ENCODE data around the gene HIF1A.

Gene HIF1A

DNA sequence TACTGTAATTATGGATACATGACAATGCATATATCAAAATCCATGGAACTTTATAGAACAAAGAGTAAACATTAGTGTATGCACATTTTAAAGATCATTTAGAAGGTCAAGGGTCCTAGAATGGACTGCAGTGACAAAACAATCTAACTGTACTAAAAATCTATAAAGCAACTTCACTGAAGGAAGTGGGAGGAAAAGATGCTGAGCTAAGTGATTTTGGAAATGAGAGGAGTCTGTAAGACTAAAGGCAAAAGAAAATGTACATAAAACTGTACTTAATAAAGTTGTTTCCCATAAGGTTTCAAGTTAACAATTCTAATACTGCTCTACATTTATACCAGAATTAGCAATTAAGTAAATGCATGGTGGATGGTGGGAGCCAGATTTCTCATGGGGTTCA, 46.9 kb upstream of the HIF1A start:
- Histone ChIP-seq H4K20me1 (ENCODE audit: insufficient read depth, low read length) (no peaks in the 10 kb centered on the region), H3K27ac (ENCODE audit: low read depth, low read length, poor library complexity, severe bottlenecking) (no peak overlapping the region), H3K4me1 (ENCODE audit: insufficient read depth, low read length, severe bottlenecking) (peaks cover 41% of the 10 kb centered on the region), H3K9me2 (ENCODE audit: low read depth, low read length) (no peaks in the 10 kb centered on the region), H3K79me2 (ENCODE audit: insufficient read depth, low read length) (no peaks in the 10 kb centered on the region), H3K36me3 (ENCODE audit: insufficient read depth, low read length) (no peaks in the 10 kb centered on the region), H3K9ac (ENCODE audit: low read length) (no peak overlapping the region), H3K4me3 (ENCODE audit: low read depth, low read length, poor library complexity, severe bottlenecking) (no peak overlapping the region), H3K4me2 (ENCODE audit: low read length) (no peak overlapping the region), H2AFZ (ENCODE audit: low read length) (no peak overlapping the region), H3K27me3 (ENCODE audit: insufficient read depth, low read length) (no peaks in the 10 kb centered on the region), H3F3A (ENCODE audit: insufficient read depth, low read length) (peaks cover 5% of the 10 kb centered on the region; the same call in 1 of the 2 replicates), H3K9me3 (ENCODE audit: low read length) (no peaks in the 10 kb centered on the region)
- TF ChIP-seq, protein P1, sequence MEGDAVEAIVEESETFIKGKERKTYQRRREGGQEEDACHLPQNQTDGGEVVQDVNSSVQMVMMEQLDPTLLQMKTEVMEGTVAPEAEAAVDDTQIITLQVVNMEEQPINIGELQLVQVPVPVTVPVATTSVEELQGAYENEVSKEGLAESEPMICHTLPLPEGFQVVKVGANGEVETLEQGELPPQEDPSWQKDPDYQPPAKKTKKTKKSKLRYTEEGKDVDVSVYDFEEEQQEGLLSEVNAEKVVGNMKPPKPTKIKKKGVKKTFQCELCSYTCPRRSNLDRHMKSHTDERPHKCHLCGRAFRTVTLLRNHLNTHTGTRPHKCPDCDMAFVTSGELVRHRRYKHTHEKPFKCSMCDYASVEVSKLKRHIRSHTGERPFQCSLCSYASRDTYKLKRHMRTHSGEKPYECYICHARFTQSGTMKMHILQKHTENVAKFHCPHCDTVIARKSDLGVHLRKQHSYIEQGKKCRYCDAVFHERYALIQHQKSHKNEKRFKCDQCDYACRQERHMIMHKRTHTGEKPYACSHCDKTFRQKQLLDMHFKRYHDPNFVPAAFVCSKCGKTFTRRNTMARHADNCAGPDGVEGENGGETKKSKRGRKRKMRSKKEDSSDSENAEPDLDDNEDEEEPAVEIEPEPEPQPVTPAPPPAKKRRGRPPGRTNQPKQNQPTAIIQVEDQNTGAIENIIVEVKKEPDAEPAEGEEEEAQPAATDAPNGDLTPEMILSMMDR (IDR thresholded peaks at IDR 0.05; ENCODE audit: low read length), result no peak
- no peak for TF ChIP-seq EZH2 (IDR thresholded peaks at IDR 0.05; ENCODE audit: borderline replicate concordance, low read length)

- no peak overlapping the region for H3K9ac ChIP-seq (ENCODE audit: low read length)
- no peak for TF ChIP-seq EZH2 (IDR thresholded peaks at IDR 0.05; ENCODE audit: borderline replicate concordance, low read length)
- TF ChIP-seq, protein P1 (IDR thresholded peaks at IDR 0.05; ENCODE audit: low read length), result no peak
- peaks cover 41% of the 10 kb centered on the region for H3K4me1 ChIP-seq (ENCODE audit: insufficient read depth, low read length, severe bottlenecking)
- no peak overlapping the region for H3K4me2 ChIP-seq (ENCODE audit: low read length)
- no peaks in the 10 kb centered on the region for H3K9me3 ChIP-seq (ENCODE audit: low read length)
- no peaks in the 10 kb centered on the region for H3K9me2 ChIP-seq (ENCODE audit: low read depth, low read length)
- no peaks in the 10 kb centered on the region for H4K20me1 ChIP-seq (ENCODE audit: insufficient read depth, low read length)
- H3K79me2 ChIP-seq (ENCODE audit: insufficient read depth, low read length), result no peaks in the 10 kb centered on the region
- H2AFZ ChIP-seq (ENCODE audit: low read length), result no peak overlapping the region
- peaks cover 4% of the 10 kb centered on the region; the same call in 1 of the 2 replicates for H3F3A ChIP-seq (ENCODE audit: insufficient read depth, low read length)
- no peaks in the 10 kb centered on the region for H3K27me3 ChIP-seq (ENCODE audit: insufficient read depth, low read length)
- H3K27ac ChIP-seq (ENCODE audit: low read depth, low read length, poor library complexity, severe bottlenecking), result no peak overlapping the region
- H3K36me3 ChIP-seq (ENCODE audit: insufficient read depth, low read length), result no peaks in the 10 kb centered on the region
- no peak overlapping the region for H3K4me3 ChIP-seq (ENCODE audit: low read depth, low read length, poor library complexity, severe bottlenecking)
These were observed 46.0 kb upstream of the HIF1A start for GRCh38 chr14:61649283-61649682.

DNA sequence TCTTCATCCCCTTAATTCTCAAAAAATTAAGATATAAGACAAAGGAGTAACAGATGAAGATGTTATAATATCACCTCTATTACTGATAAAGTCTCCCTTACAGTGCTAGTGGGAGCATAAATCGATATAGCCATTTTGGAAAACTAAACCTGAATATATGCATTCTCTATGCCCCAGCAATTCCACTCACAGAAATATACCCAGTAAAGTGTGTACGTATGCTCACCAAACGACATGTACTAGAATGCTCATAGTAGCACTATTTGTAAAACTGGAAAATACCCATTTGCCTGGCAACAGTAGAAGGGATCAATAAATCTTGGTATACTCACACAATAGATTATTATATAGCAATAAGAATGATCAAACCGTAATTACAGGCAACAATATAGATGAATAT, 44.0 kb upstream of the HIF1A start:
- Histone ChIP-seq H3K9ac (ENCODE audit: low read length) (no peak overlapping the region), H2AFZ (ENCODE audit: low read length) (no peak overlapping the region), H3K4me1 (ENCODE audit: insufficient read depth, low read length, severe bottlenecking) (peaks cover 24% of the 10 kb centered on the region), H3K79me2 (ENCODE audit: insufficient read depth, low read length) (no peaks in the 10 kb centered on the region), H3K36me3 (ENCODE audit: insufficient read depth, low read length) (no peaks in the 10 kb centered on the region), H3K4me2 (ENCODE audit: low read length) (no peak overlapping the region), H3K27me3 (ENCODE audit: insufficient read depth, low read length) (no peaks in the 10 kb centered on the region), H3K27ac (ENCODE audit: low read depth, low read length, poor library complexity, severe bottlenecking) (no peak overlapping the region), H4K20me1 (ENCODE audit: insufficient read depth, low read length) (no peaks in the 10 kb centered on the region), H3F3A (ENCODE audit: insufficient read depth, low read length) (no peaks in the 10 kb centered on the region), H3K9me2 (ENCODE audit: low read depth, low read length) (no peaks in the 10 kb centered on the region), H3K9me3 (ENCODE audit: low read length) (no peaks in the 10 kb centered on the region), H3K4me3 (ENCODE audit: low read depth, low read length, poor library complexity, severe bottlenecking) (no peak overlapping the region)
- TF ChIP-seq, protein P1 (IDR thresholded peaks at IDR 0.05; ENCODE audit: low read length), result no peak
- no peak for TF ChIP-seq EZH2 (IDR thresholded peaks at IDR 0.05; ENCODE audit: borderline replicate concordance, low read length)
